Measurements from ENCODE around the gene PRR19.

- no peak for TF ChIP-seq SIN3A (IDR thresholded peaks at IDR 0.05; ENCODE audit: low read depth)
- no peak for TF ChIP-seq CTCF (IDR thresholded peaks at IDR 0.05 in 2 of 3, conservative IDR thresholded peaks at IDR 0.05 in 1 of 3; ENCODE audit: borderline replicate concordance in 1 of 3, insufficient read depth in 1 of 3, low read depth in 2 of 3, low read length in 2 of 3)
These were observed 26.8 kb upstream of the PRR19 start for GRCh38 chr19:42275103-42275502.

All from HCT116 (cell line).